GM10266 (cell line): Measurements from ENCODE around the gene CAT.

Experiments
- DNase-seq: peaks from one replicate; pipeline ENCODE4 v3.0.0; 2012; ENCODE audit errors: extremely low spot score
- TF ChIP-seq, protein P1 (sequence below): IDR thresholded peaks from 2 replicates; pipeline ENCODE4 v1.5.1; 2012; ENCODE audit warnings: mild to moderate bottlenecking, low read depth; ENCODE audit not compliant: control insufficient read depth, insufficient read depth; ENCODE audit errors: missing control alignments

CAT gene

DNA sequence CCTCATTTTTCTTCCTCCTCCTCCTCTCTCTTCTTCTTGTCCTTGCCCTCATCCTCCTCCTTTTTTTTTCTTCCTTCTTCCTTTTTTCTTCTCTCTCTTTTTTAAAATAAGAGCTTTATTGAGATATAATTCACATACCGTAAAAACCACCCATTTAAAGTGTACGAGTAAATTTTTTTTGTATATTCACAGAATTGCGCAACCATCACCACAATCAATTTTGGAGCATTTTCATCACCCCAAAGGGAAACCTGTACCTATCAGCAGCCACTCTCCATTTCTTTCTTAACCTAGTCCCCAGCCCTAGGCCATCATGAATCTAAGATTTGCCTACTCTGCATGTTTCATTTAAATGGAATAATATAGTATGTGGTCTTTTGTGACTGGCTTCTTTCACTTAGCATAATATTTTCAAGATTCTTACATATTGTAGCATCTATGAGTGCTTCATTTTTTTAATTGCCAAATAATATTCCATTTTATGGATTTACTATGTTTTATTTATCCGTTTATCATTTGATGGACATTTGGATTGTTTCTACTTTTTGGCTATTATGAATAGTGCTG is 35.0 kb downstream of the CAT start:
- TF ChIP-seq, protein P1, sequence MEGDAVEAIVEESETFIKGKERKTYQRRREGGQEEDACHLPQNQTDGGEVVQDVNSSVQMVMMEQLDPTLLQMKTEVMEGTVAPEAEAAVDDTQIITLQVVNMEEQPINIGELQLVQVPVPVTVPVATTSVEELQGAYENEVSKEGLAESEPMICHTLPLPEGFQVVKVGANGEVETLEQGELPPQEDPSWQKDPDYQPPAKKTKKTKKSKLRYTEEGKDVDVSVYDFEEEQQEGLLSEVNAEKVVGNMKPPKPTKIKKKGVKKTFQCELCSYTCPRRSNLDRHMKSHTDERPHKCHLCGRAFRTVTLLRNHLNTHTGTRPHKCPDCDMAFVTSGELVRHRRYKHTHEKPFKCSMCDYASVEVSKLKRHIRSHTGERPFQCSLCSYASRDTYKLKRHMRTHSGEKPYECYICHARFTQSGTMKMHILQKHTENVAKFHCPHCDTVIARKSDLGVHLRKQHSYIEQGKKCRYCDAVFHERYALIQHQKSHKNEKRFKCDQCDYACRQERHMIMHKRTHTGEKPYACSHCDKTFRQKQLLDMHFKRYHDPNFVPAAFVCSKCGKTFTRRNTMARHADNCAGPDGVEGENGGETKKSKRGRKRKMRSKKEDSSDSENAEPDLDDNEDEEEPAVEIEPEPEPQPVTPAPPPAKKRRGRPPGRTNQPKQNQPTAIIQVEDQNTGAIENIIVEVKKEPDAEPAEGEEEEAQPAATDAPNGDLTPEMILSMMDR: no peak
- no peak for DNase-seq

DNA sequence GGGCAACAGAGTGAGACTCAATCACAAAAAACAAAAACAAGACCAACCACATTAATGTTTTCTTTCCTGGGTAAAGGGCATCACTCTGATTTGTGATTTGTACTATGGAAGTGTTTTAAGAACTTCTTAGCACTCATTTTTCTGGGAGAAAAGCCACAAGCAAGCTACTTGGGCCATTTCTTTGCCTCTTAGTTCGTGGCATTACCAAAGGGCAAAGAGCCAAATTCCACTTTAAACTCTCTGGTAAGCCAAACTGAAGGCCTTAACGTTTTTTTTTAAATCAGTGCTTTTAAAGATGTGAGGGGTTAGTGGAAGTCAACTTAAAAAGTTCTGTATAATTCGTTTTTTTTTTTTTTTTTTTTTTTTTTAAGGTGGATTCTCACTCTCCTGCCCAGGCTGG is 36.9 kb downstream of the CAT start:
- no peak for DNase-seq
- TF ChIP-seq, protein P1: no peak

DNA sequence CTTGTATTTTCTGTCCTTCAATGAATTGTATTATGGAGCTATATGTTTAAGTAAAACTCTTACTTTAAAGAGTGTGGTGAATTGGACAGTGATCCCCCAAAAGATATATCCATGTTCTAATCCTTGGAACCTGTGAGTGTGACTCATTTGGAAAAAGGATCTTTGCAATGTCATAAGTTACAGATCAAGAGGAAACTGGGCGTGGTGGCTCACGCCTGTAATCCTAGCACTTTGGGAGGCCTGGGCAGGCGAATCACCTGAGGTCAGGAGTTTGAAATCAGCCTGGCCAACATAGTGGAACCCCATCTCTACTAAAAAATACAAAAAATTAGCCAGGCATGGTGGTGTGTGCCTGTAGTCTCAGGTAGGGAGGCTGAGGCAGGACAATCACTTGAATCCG is 38.1 kb downstream of the CAT start:
- TF ChIP-seq, protein P1: no peak
- DNase-seq: no peak

DNA sequence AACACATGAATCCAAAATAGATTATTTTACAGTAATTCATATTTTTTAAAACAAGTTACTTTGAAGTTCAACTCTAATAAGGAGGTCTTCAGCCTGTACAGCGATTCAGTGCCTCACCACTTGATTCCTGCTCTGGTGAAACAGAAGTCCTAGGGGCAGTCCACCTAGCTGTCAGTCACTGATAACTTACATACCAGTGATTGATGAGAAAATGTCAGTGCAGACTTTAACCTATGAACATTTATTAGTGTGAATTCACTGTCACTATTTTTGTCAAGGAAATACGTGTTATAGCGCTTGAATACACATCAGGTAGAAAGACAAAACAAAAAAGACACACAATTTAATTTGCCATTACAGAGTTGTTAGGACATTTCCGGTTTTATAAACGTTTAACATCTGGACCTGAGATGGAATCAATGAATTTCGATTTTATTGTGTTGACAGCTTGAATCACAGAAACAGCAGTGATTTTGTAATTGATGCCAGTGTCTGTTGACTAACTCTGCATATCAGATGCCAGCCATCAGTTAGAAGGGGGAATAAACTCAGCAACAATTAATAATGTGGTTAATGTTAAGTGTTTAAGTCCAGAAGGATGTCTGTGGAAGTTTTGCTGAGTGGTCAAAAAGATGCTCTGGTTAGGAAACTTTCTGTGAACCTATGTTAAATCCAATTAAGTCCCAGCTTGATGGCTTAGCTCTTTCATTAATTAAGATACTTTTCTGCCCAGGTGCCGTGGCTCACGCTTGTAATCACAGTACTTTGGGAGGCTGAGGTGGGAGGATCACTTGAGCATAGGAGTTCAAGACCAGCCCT is 40.3 kb downstream of the CAT start:
- no peak for DNase-seq
- TF ChIP-seq, protein P1: no peak

DNA sequence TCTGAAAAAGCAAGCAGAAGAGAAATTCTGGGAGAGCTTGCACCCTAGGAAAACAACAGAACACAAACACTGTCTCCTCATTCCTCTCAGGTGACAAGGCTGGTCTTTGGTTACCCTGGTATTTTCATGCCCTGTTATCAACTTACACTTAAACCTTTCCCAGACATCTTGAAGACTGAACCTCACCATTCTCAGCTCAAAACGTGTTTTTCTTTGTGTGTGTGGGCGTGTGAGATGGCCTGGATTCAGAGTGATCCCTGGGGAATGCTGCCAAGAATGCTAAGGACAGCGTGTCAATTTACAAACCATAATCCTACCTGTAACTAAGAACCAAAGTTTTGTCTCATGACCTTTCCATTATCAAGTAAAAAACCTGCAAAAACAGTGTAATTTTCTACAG is 41.6 kb downstream of the CAT start:
- TF ChIP-seq, protein P1: no peak
- DNase-seq: no peak

DNA sequence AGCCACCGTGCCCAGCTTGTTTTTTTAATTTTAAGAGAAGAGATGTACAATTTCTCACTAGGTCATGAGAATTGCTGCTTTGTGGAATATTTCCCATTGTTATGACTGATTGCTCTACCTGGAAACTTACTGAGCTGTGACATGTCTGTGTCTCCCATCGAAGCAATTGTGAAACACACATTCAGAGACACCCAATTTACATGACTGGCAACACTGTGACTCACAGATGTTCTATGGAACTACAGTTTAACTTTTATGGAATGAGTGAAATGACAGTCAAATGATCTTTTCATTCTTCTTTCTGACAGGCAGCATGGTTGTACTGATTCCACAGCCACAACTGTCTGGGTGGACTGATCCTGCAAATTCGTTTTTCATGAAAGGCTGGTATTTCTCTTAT is 42.6 kb downstream of the CAT start:
- TF ChIP-seq, protein P1: no peak
- no peak for DNase-seq
